22Rv1 (cell line): Measurements from ENCODE around the gene RPS6KA6.

Source experiments
- CTCF ChIP-seq: fragments of 450-650 bp; IDR thresholded peaks from 2 replicates; pipeline ENCODE4 v1.5.1; 2017; ENCODE audit warnings: mild to moderate bottlenecking
- ZFX ChIP-seq: fragments of 450-650 bp; IDR thresholded peaks from 2 replicates; pipeline ENCODE4 v1.6.1; 2017; ENCODE audit warnings: antibody characterized with exemption, borderline replicate concordance

- TF ChIP-seq CTCF (no peak), ZFX (no peak)
Measured at GRCh38 chrX:84216881-84217280, 28.9 kb upstream of the RPS6KA6 start.
